Cortex of kidney (tissue), 1 donor: ENCODE measurements around the gene PPP2R1B.
"Not testable (repeated sequence)": the region's sequence is repeated elsewhere in the genome, so short reads cannot be mapped to it uniquely, and the experiment has no call there.

Experiments used
- DNase-seq: peaks from one replicate; lab custom pipeline; 2025; lab: John Stamatoyannopoulos, UW

Gene PPP2R1B

DNA sequence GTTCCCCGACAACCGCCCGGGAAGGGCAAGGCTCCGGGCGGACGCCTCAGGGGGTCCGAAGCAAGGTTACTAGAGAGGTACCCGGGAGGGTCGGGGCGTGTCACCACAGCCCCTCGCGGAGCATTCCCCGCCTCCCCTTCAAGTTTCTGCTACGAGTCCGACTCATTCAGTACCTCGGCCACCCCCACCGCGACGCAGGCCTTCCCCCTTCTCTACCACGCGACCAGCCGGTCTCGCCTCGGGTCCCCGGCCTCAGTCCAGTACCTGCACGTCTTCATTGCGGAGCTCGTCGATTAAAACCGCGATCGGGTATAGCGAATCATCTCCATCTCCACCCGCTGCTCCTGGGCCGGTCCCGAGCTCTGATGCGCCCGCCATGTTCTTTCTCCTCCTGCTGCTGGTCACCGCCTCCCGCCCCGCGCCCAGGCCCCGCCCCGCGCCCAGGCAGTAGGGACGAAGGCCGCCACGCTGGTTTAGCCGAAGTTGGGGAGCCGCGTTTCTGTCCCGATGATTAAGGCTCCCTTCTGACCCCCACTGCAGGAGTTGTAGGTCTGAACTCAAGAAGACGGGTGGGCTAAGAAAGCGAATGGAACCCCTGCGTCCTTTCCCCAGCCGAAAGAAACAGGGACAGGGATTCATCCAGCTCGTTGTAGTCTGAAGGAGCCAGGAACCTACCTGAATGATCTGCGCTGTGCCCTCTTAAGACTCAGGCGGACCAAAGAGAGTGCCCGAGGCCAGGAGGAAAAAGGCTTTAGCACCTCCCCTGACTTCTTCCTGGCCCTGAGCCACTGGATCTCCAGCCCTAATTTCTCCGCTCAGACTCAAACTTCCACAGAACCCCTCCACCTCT lies at the start of gene PPP2R1B:
Gene PPP2R1B, minus strand, starts transcription at position 406 of the 850 bp plus-strand sequence. Its CDS starts 28 bp downstream, at position 378.
- DNase-seq: peak; percentile 73

DNA sequence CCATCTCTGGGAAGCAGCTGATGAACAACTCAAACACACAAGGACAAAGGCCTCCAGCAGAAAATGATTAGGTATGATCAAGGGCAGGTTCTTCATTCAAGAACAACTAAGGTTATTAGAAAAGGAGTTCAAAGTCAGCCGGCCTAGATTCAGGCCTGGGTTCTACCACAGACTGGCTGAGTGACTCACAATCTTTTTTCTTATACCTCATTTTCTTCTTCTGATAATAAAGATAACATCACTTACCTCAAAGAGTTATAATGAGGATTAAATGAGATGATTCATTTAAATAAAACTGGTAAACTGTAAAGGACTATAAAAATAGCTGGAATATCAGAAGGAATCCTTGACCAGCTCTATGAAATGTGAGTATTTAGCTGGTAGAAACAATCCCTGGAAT lies 49.3 kb upstream of the PPP2R1B start:
- DNase-seq: no peak

DNA sequence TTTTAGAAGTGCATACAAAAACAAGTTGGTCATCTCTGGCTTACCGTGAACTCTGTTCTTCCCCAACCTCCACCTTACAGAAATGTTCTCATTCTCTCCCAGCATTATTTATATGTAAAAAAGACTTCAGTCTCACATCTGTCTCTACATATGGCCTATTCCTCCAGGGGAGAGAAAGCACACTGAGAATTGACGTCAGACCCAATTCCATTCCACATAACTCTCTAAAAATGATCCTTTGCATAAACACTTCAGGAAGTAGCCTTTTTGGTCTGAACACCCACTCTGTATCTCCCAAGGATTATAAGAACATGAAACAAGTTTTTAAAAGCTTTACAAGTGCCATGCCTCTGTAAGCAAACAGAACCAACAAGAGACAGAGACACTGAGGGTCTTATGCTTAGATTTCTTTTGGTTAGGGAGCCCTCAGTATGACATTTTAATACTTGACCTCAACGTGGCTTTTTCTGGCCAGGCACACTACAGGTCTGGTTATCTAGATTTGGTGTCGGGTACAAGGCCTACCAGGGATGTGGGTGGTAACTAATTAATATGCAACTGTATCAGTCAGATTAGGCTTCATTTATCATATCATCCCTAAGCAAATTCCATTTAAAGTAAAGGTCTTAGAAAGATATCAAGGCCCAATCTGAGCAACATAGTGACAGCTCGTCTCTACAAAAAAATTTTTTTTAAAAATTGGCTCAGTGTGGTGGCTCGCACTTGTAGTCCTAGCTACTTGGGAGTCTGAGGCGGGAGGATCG lies 48.5 kb upstream of the PPP2R1B start:
- no peak for DNase-seq

DNA sequence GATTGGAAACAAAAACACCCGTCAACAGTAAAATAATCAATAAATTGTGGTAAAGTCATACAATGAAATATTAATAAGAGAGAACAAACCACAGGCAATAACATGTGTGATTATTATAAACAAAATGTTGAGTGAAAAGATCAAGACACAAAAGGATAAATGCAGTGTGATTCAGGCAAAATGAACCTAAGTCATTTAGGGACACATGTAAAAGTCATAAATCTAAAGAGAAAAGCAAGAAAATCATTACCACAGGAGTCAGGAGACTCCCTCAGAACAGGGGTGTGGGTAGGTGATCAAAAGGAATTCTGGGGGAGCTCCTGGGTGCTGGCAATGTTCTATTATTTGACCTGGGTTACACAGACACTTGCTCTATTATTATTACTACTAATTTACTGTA lies 47.9 kb upstream of the PPP2R1B start:
- no peak for DNase-seq

DNA sequence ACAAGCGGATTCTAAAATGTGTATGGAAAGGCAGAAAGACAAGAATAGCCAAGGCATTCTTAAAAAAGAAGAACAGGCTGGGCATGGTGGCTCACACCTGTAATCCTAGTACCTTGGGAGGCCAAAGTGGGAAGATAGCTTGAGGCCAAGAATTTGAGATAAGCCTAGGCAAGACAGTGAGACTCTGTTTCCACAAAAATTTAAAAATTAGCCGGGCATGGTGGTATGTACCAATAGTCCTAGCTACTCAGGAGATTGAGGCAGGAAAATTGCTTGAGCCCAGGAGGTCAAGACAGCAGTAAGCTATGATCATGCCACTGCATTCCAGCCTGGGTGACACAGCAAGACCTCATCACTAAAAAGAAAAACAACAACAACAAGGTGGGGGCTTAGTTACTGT lies 46.0 kb upstream of the PPP2R1B start:
- no peak for DNase-seq

DNA sequence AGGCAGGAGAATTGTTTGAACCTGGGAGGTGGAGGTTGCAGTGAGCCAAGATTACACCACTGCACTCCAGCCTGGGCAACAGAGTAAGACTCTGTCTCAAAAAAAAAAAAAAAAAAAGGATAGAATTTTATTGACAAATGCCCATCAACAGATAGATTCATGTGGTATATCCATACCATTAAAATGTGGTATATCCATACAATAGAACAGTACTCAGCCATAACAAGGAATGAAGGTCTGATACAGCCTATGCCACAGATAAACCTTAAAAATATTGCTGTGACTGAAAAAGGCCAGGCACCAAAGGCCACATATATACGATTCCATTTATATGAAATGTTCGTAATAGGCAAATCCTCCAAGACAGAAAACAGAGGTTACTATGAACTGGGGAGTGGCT lies 45.3 kb upstream of the PPP2R1B start:
- no peak for DNase-seq

DNA sequence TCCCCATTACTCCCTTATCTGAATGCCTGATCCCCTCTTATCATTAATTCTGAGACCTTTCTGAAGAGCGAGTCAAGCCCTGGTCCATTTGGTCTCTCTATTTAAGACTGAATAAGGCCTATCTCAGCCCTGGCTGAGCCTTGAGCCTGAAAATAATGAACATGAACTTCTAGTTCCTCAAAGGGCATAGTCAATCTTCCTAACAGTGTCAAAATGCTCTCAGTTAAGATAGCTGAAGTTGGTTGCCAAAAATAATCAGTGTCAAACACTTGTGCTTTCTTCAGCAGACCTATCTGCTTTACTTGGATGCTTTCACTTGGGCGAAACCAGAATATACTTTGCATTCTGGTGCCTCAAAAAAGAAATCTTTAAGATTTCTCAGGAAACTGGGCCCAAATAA lies 42.6 kb upstream of the PPP2R1B start:
- DNase-seq: no peak

DNA sequence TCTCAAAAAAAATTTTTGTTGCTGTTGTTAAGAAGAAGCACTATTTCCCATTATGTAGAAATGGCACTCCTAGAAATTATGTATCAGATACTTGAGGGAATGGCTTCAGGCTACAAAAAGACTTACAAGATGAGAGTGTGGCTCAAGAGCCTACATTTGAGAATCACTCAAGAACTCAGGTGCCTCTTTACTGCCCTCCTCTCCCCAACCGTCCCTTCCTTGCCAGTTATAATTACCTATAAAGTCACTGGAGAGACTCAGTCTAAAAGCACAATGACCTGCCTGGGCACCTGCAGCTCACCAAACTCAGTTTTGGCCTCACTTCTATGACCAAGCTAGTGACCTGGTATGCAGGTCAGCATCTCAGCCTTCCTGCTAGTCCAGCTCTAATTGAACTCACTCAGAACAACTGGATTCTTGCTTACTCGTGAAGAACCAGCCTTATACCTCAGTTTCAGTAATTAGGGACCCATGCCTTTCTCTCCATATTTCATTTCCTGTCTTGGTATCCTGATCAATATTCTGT lies 41.9 kb upstream of the PPP2R1B start:
- DNase-seq: no peak

DNA sequence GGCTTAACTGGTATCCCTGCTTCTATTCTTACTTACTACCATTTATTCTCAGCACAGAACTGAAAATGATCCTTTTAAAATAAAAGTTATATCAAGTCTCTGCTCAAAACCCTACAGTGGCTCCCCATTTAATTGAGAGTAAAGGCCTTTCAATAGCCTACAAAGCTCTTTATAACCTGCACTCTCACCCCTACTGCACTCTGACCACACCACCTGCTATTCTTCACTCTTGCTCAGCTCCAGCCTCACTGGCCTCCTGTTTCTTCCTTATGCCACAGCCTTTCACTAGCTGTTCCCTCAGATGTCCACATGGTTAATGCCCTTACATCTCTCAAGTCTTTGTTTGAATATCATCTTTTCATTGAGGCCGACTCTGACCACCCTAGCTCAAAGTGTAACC lies 40.9 kb upstream of the PPP2R1B start:
- DNase-seq: no peak

DNA sequence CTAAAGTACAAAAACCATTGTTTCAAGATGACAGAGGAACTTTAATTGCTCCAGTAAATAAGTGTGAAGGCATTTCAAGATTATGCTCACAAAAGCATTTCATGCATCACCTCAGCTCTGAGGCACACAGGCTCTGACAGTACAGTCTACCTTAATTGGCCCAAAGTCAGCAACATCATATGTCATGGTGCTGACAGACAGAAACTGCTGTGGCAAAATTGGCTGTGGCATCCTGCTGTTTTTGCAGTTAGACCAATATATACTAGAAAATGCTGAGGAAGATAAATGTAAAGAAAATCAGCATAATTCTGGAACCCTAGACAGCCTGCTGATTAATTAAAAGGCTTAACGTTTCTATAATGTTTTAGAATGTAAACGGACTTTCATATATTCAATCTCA lies 34.9 kb upstream of the PPP2R1B start:
- no peak for DNase-seq

DNA sequence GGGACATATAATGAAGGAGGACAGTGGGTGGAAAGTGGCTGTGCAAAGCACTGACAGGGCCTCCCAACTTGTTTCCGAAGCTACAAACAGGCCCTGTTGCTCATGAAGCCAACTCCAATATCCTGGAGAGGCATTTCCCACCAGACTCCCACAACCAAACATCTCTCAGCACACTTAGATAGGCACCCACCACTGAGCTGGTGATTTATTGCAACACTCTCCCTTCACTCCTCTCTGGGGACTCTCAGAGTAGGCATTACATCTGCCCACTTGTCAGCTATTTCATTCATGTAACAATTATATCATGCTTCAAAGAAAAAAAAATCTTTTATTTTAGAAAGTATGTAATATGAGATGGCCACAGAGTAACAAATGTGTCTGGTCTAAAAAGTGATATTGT lies 32.1 kb upstream of the PPP2R1B start:
- DNase-seq: no peak

DNA sequence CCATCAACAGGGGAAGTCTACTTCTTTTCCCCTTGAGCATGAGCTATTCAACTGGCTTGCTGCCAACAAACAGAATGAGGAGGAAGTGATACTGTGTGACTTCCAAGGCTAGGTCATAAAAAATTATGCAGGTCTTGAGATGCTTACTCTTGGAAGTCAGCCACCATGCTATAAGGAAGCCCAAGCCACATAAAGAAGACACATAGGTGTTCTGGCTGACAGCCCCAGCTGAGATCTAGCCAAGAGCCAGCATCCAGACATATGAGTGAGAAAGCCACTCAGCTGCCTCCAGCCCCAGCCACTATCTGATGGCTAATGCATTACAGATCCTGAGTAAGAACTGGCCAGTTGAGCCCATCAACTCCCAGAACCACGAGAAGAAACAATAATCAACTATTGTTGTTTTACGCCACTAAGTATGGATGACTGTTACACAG lies 31.0 kb upstream of the PPP2R1B start:
- no peak for DNase-seq

DNA sequence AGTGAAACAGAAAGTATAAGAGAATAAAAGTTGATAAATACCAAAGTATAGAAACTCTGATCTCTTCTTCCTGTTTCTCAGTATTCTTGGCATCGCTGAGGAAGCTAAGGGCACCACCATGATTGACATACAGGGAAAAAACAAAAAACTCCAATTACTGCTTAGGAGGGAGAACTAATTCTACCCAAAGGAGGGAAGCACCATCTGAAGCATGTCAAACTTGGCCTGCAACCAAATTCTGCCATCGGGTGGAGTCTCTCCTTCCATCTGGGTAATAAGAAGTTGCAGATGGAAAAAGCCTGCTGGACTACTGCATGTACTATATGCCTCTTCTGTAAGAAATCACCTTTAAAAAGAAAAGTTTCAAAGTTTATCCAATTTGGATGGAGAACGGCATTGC lies 30.5 kb upstream of the PPP2R1B start:
- no peak for DNase-seq

DNA sequence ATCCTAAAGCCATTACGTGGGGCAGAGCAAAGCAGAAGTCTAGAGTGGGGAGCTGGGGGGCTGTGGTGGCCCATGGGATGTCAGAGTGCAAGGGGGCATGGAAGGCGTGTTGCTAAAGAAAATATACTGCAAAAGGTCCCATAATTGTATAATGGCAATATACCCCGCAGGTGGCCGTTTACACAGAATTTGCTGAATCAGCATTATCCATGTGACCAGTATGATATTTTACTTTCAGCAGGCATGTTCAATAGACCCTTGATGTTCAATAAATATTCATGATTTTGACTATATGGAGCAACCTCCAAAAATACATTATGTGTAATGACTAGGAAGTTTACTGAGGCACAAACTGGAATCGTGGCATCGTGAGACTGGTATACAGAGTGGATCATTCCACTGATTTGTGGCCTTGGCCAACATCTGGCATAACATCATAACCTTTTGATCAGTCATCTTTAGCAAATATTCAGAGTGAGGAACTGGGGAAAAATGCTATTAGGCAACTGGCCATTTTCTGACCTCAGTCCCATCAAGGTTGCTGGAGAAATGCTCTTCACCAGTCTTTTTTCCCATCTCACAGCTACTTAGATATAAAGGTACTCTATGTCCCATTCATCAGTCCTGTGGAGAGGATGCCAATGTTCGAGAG lies 29.3 kb upstream of the PPP2R1B start:
- DNase-seq: no peak

DNA sequence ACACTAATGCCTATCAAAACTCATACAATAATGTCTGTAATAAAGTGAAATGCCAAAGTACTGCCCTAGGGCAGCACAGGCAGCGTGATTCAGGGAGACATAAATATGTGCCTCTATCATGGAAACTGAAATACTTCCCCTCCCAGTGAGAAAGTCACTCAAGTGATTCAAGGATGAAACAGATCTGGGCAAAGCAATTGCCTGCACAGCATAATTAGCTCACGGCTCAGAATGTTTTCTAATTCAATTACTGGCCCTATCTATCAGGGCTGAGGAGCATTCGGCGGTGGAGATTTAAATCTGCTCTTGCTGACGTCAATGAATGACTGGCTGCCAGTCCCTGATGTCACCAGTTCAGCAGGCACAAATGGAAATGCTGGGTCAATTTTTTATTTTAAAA lies 27.7 kb upstream of the PPP2R1B start:
- no peak for DNase-seq

DNA sequence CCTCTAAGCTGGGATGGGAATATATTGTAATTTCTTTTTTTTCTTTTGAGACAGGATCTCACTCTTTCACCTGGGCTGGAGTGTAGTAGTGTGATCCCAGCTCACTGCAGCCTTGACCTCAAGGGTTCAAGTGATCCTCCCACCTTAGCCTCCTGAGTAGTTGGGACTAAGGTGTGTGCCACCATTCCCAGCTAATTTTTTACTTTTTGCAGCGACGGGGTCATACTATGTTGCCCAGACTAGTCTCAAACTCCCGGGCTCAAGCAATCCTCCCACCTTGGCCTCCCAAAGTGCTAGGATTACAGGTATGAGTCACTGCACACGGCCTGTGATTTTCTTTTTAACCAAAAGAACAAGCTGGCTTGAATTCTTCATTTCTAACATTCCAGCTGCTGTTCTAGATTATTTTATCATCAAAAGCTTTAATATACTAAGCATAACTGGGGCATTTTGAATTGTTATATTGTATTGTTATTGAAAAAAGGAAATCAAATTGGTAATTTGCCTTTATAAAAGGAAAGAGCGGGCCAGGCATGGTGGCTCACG lies 26.8 kb upstream of the PPP2R1B start:
- DNase-seq: no peak

DNA sequence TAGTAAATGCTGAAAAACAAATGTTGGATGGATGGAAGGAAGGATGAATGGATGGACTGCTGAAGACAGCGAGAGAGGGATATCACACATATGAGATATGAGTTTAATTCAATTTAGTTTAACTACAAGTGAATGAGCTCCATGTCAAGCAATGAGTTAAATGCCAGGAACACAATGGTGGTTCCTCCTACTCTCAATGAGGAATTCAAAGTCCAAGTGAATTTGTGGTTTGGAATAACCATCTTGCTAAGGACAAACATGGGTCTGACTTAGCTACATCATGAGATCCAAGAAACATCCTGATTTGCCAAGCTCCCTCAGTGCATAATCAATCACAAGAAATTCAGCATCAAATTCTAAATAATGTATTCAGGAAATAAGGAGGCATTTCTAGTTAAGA lies 26.1 kb upstream of the PPP2R1B start:
- DNase-seq: no peak

DNA sequence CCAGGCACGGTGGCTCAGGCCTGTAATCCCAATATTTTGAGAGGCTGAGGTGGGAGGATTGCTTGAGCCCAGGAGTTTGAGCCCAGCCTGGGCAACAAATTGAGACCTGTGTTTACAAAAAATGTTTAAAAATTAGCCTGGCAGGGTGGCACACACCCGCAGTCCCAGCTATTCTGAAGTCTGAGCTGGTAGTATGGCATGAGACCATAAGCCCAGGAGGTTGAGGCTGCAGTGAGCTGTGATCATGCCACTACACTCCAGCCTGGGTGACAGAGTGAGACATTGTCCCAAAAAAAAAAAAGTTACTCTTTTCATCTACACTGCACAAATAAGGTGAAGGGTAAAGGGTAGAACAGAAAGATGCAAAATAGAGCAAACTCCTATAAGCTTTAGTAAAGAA lies 22.3 kb upstream of the PPP2R1B start:
- no peak for DNase-seq

DNA sequence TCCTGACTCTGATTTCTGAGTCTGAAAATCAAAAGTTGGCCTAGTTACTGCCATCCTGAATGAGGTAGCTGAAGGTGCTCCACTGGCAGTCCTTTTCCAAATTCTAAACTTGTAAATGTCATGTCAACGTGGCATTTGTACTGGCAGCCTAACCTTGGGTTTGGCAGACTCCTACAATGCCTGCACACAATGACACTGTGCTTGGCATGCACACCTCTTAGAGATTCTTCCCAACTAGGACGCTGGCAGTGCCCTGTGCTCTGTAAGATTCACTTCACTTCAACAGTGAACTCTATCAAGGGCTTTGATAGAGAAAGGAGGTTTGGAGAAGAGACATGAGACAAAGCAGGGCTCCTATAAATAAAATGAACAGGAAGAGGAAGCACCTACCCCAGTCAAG lies 21.9 kb upstream of the PPP2R1B start:
- no peak for DNase-seq

DNA sequence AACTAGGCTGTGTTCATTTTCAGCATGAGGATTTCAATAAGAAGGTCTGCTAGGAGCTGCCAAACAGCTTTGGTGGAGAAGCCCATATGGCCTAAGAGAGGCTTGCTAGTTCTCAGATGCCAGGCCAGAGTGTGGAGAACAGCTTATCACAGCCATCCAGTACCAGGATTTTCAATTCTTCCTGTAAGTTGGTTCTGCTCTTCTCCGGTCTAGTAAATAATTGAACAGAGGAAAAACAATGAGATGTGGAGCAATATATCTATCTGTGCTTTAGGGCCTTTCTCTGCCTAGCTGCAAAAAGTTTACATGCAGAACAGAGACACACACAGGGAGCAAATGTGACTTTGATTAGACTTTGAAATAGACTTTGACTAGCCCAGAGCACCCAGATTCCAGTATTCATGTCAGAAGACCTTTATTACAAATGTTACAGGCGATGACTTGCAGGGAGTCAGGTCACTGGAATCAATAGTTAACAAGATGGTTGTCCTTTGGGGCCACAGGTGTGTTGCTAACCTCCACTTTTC lies 19.8 kb upstream of the PPP2R1B start:
- DNase-seq: no peak

DNA sequence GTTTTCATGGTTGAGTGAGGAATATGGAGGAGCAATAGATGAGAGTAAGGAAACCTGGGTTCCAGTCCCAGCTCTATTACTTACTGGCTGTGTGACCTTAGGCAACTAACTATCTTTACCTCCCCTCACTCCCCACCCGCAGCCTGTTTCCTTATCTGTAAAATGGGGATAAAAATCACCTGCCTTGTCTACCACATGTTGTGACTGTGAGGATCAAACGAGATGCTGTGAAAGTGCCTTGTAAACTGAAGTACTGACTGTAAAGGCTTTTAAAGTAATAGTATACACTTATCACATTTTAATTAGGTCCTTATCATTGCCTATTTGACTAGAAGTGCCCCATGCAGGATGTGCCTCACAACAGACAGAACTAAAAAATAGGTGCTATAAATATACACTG lies 18.9 kb upstream of the PPP2R1B start:
- DNase-seq: no peak

DNA sequence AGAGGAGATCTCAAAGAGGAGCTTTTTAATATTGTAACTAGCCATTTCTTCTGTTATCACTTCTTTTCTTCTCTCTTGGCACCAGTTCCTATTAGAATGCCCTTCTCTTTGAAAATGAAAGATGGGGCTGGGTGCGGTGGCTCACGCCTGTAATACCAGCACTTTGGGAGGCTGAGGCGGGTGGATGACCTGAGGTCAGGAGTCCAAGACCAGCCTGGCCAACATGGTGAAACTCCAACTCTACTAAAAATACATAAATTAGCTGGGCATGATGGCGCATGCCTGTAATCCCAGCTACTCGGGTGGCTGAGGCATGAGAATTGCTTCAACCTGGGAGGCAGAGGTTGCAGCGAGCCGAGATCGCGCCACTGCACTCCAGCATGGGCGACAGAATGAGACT lies 18.1 kb upstream of the PPP2R1B start:
- DNase-seq: not testable (repeated sequence)
